Measurements from ENCODE around the gene RBMS3. TPM values are rescaled to one million over a fixed set of nuclear protein-coding genes. Genes with fewer than 3 reads are reported as not detected.

The RBMS3 gene
- total and polyA plus RNA-seq, 2 of the 8 experiments (the other 6 are each of a cell fraction or from before 2014, with no cell fraction given), result 3.7 to 6.9 TPM

- WGBS, 2 experiments (ENCODE audit: extremely low coverage in 1 of 2, insufficient coverage in 1 of 2, insufficient read length in 1 of 2, insufficient replicate concordance in 2 of 2, low coverage in 1 of 2, low lambda C conversion rate in 2 of 2, missing lambda C conversion rate in 1 of 2), result 94% methylated on average over 1 of the region's 1 CpG; no CpG with 5 or more reads in 1 of the 2 experiments
- Histone ChIP-seq H4K91ac (replicated peaks; ENCODE audit: insufficient read length, low read length) (no peak overlapping the region), H3K4me3 (ENCODE audit: extremely low read depth in 1 of 4, insufficient read depth in 2 of 4, low read depth in 3 of 4, low read length in 4 of 4) (no peak overlapping the region), H3K79me1 (ENCODE audit: low read depth, low read length) (no peaks in the 10 kb centered on the region), H3K14ac (ENCODE audit: insufficient read length) (no peak overlapping the region), H2BK5ac (ENCODE audit: low read depth, low read length) (no peak overlapping the region), H2BK12ac (ENCODE audit: low read depth, low read length) (no peak overlapping the region), H3K79me2 (ENCODE audit: control insufficient read depth in 1 of 2, insufficient read depth in 2 of 2, low read length in 2 of 2) (no peaks in the 10 kb centered on the region), H3K9ac (replicated peaks in 1 of 4; ENCODE audit: extremely low read depth in 1 of 4, low read depth in 3 of 4, low read length in 3 of 4) (no peak overlapping the region), H3K4ac (replicated peaks; ENCODE audit: insufficient read length, low read depth, low read length) (no peak overlapping the region), H3K23me2 (ENCODE audit: low read depth, low read length) (no peaks in the 10 kb centered on the region), H2BK15ac (ENCODE audit: low read length) (no peak overlapping the region), H2AK5ac (ENCODE audit: low read depth, low read length) (no peak overlapping the region), H3K27me3 (replicated peaks in 1 of 4; ENCODE audit: control insufficient read depth in 3 of 4, extremely low read depth in 1 of 4, insufficient read depth in 3 of 4, low read length in 3 of 4) (no peaks in the 10 kb centered on the region), H4K5ac (ENCODE audit: insufficient read length, low read depth, low read length) (no peak overlapping the region), H3K4me2 (ENCODE audit: insufficient read depth in 1 of 2, low read depth in 2 of 2, low read length in 2 of 2) (no peak overlapping the region), H4K8ac (ENCODE audit: extremely low read depth, insufficient read depth, low read length) (no peak overlapping the region), H3K18ac (ENCODE audit: extremely low read depth, low read length) (no peak overlapping the region), H3K9me3 (ENCODE audit: insufficient read depth in 2 of 2, low read depth in 1 of 2, low read length in 1 of 2) (no peaks in the 10 kb centered on the region), H3K27ac (ENCODE audit: low read depth, low read length) (no peak overlapping the region), H2AFZ (ENCODE audit: low read length) (no peak overlapping the region), H4K20me1 (replicated peaks in 1 of 2; ENCODE audit: control insufficient read depth in 1 of 2, insufficient read depth in 2 of 2, low read length in 2 of 2) (no peaks in the 10 kb centered on the region), H3K56ac (replicated peaks; ENCODE audit: insufficient read length, low read depth, low read length) (no peak overlapping the region), H2BK20ac (ENCODE audit: low read length) (no peak overlapping the region), H3K4me1 (replicated peaks in 1 of 4; ENCODE audit: control insufficient read depth in 3 of 4, insufficient read depth in 4 of 4, low read length in 3 of 4) (no peaks in the 10 kb centered on the region), H3K36me3 (ENCODE audit: control insufficient read depth in 2 of 4, insufficient read depth in 4 of 4, low read length in 3 of 4) (no peaks in the 10 kb centered on the region), H2BK120ac (replicated peaks; ENCODE audit: low read depth, low read length) (no peak overlapping the region), H3K23ac (ENCODE audit: insufficient read length) (no peak overlapping the region)
- FAIRE-seq (no peak), DNase-seq (ENCODE audit: low read depth in 1 of 2, low spot score in 2 of 2) (no peak)
- POLR2A ChIA-PET (ENCODE audit: partially characterized antibody), result no interaction called here
- TF ChIP-seq FOSL1 (IDR thresholded peaks at IDR 0.05; ENCODE audit: insufficient read depth, low read depth, low read length), result no peak
- no peak for TF ChIP-seq SP4 (IDR thresholded peaks at IDR 0.05; ENCODE audit: low read length)
- no peak for TF ChIP-seq POLR2A (IDR thresholded peaks at IDR 0.05; ENCODE audit: control extremely low read depth in 1 of 2, low read depth in 2 of 2, low read length in 2 of 2)
- TF ChIP-seq TAF1 (IDR thresholded peaks at IDR 0.05; ENCODE audit: low read depth, low read length), result no peak
- TF ChIP-seq USF2 (IDR thresholded peaks at IDR 0.05; ENCODE audit: low read length), result no peak
- no peak for TF ChIP-seq SRF (IDR thresholded peaks at IDR 0.05; ENCODE audit: low read depth, low read length)
- TF ChIP-seq, protein P1, sequence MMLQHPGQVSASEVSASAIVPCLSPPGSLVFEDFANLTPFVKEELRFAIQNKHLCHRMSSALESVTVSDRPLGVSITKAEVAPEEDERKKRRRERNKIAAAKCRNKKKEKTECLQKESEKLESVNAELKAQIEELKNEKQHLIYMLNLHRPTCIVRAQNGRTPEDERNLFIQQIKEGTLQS (IDR thresholded peaks at IDR 0.05; ENCODE audit: insufficient read depth, low read depth, low read length), result no peak
- TF ChIP-seq RAD21 (IDR thresholded peaks at IDR 0.05 in 1 of 2, conservative IDR thresholded peaks at IDR 0.05 in 1 of 2; ENCODE audit: low read depth in 2 of 2, low read length in 2 of 2), result no peak
- TF ChIP-seq BACH1 (IDR thresholded peaks at IDR 0.05; ENCODE audit: low read length), result no peak
- TF ChIP-seq, protein P2, sequence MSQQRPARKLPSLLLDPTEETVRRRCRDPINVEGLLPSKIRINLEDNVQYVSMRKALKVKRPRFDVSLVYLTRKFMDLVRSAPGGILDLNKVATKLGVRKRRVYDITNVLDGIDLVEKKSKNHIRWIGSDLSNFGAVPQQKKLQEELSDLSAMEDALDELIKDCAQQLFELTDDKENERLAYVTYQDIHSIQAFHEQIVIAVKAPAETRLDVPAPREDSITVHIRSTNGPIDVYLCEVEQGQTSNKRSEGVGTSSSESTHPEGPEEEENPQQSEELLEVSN (IDR thresholded peaks at IDR 0.05), result no peak
- CTCF ChIA-PET (ENCODE audit: partially characterized antibody), result interaction anchor here (0.8 to 1.1 kb wide), 2 partner anchors 10 to 1105 kb away, joined by 3 read pairs; no protein-coding TSS in a partner anchor
Observed at GRCh38 chr3:30020380-30020779, 739.5 kb downstream of the RBMS3 start.
